H7 (cell line): ENCODE results near the gene MAP2K6. TPM values are rescaled to one million over a fixed set of nuclear protein-coding genes. Genes with fewer than 3 reads are reported as not detected.

ENCODE experiments used
- DNase-seq: peaks from one replicate; pipeline ENCODE4 v3.0.0; 2012
- H3K27me3 ChIP-seq: 2 replicates; pipeline ENCODE4 v1.6.0; 2011; ENCODE audit warnings: mild to moderate bottlenecking, low read length; ENCODE audit not compliant: control insufficient read depth, insufficient read depth
- H3K36me3 ChIP-seq: replicated peaks from 2 replicates; pipeline ENCODE4 v1.5.1; 2011; ENCODE audit warnings: low read length; ENCODE audit not compliant: control insufficient read depth, insufficient read depth
- H3K4me3 ChIP-seq: 2 replicates; pipeline ENCODE4 v1.5.1; 2011; ENCODE audit warnings: low read depth, mild to moderate bottlenecking, control low read depth, low read length, moderate library complexity; ENCODE audit not compliant: insufficient read depth
- total RNA-seq: library from RNA; depleted of rRNA; stranded (reverse); fragments of >200 nt; shearing (Covaris generic); gene quantifications from 2 replicates; pipeline ENCODE4 v1.2.3, GENCODE V29; 2014

Gene MAP2K6
- total RNA-seq, 1 experiment from 2014 or later: 11.9 TPM

- DNase-seq: no peak
- Histone ChIP-seq H3K27me3 (no peaks in the 10 kb centered on the region), H3K36me3 (no peaks in the 10 kb centered on the region), H3K4me3 (no peak overlapping the region)
Measured at GRCh38 chr17:69480245-69480644, 65.7 kb downstream of the MAP2K6 start.

GRCh38 chr17:69485251-69485661, 70.8 kb downstream of the MAP2K6 start:
- Histone ChIP-seq H3K27me3 (no peaks in the 10 kb centered on the region), H3K36me3 (no peaks in the 10 kb centered on the region), H3K4me3 (no peak overlapping the region)
- DNase-seq: no peak

- H3K27me3 ChIP-seq: no peaks in the 10 kb centered on the region
- H3K36me3 ChIP-seq: no peaks in the 10 kb centered on the region
- no peak overlapping the region for H3K4me3 ChIP-seq
- DNase-seq: no peak
Measured at GRCh38 chr17:69485901-69486643, 71.6 kb downstream of the MAP2K6 start.

GRCh38 chr17:69486779-69487637, 72.5 kb downstream of the MAP2K6 start:
- Histone ChIP-seq H3K36me3 (no peaks in the 10 kb centered on the region), H3K4me3 (no peak overlapping the region), H3K27me3 (no peaks in the 10 kb centered on the region)
- no peak for DNase-seq

- no peak for DNase-seq
- no peaks in the 10 kb centered on the region for H3K27me3 ChIP-seq
- no peak overlapping the region for H3K4me3 ChIP-seq
- H3K36me3 ChIP-seq: no peaks in the 10 kb centered on the region
Measured at GRCh38 chr17:69489313-69489712, 74.8 kb downstream of the MAP2K6 start.

- no peaks in the 10 kb centered on the region for H3K36me3 ChIP-seq
- no peaks in the 10 kb centered on the region for H3K27me3 ChIP-seq
- peak; percentile 25 for DNase-seq
- no peak overlapping the region for H3K4me3 ChIP-seq
Measured at GRCh38 chr17:69492410-69493071, 78.0 kb downstream of the MAP2K6 start.

- no peak overlapping the region for H3K4me3 ChIP-seq
- H3K36me3 ChIP-seq: no peaks in the 10 kb centered on the region
- DNase-seq: no peak
Measured at GRCh38 chr17:69495787-69496186, 81.3 kb downstream of the MAP2K6 start.

GRCh38 chr17:69497161-69497560, 82.7 kb downstream of the MAP2K6 start:
- no peak overlapping the region for H3K4me3 ChIP-seq
- no peaks in the 10 kb centered on the region for H3K27me3 ChIP-seq
- no peaks in the 10 kb centered on the region for H3K36me3 ChIP-seq
- no peak for DNase-seq

More at GRCh38 chr17:69495787-69496186, 81.3 kb downstream of the MAP2K6 start:
- H3K27me3 ChIP-seq: no peaks in the 10 kb centered on the region

- H3K36me3 ChIP-seq: no peaks in the 10 kb centered on the region
- no peaks in the 10 kb centered on the region for H3K27me3 ChIP-seq
- DNase-seq: no peak
- no peak overlapping the region for H3K4me3 ChIP-seq
Measured at GRCh38 chr17:69499318-69499717, 84.8 kb downstream of the MAP2K6 start.

- H3K27me3 ChIP-seq: no peaks in the 10 kb centered on the region
- no peak overlapping the region for H3K4me3 ChIP-seq
- DNase-seq: no peak
- no peaks in the 10 kb centered on the region for H3K36me3 ChIP-seq
Measured at GRCh38 chr17:69500911-69501429, 86.5 kb downstream of the MAP2K6 start.

- no peak overlapping the region for H3K4me3 ChIP-seq
- H3K36me3 ChIP-seq: no peaks in the 10 kb centered on the region
- H3K27me3 ChIP-seq: no peaks in the 10 kb centered on the region
- peak; percentile 38 for DNase-seq
Measured at GRCh38 chr17:69501591-69502468, 87.3 kb downstream of the MAP2K6 start.

GRCh38 chr17:69503711-69504110, 89.2 kb downstream of the MAP2K6 start:
- Histone ChIP-seq H3K36me3 (no peaks in the 10 kb centered on the region), H3K27me3 (no peaks in the 10 kb centered on the region), H3K4me3 (no peak overlapping the region)
- no peak for DNase-seq

- Histone ChIP-seq H3K4me3 (no peak overlapping the region), H3K27me3 (no peaks in the 10 kb centered on the region), H3K36me3 (no peaks in the 10 kb centered on the region)
- no peak for DNase-seq
Measured at GRCh38 chr17:69505740-69506139, 91.2 kb downstream of the MAP2K6 start.

GRCh38 chr17:69506489-69506888, 92.0 kb downstream of the MAP2K6 start:
- Histone ChIP-seq H3K36me3 (no peaks in the 10 kb centered on the region), H3K4me3 (no peak overlapping the region), H3K27me3 (no peaks in the 10 kb centered on the region)
- peak; percentile 16 for DNase-seq
